HL-60/S4 treated with retinoic acid at 250 ng/mL for 4 days and 3 days (cell line): ENCODE results near the gene TOLLIP.

Source experiments
- in situ Hi-C: fragments of 300-500 bp; cut with MboI; formaldehyde crosslinking; loops from 2 replicates; pipeline ENCODE4 v1.7.0; 2022; ENCODE audit warnings: low sequenced_read_pairs

The TOLLIP gene

DNA sequence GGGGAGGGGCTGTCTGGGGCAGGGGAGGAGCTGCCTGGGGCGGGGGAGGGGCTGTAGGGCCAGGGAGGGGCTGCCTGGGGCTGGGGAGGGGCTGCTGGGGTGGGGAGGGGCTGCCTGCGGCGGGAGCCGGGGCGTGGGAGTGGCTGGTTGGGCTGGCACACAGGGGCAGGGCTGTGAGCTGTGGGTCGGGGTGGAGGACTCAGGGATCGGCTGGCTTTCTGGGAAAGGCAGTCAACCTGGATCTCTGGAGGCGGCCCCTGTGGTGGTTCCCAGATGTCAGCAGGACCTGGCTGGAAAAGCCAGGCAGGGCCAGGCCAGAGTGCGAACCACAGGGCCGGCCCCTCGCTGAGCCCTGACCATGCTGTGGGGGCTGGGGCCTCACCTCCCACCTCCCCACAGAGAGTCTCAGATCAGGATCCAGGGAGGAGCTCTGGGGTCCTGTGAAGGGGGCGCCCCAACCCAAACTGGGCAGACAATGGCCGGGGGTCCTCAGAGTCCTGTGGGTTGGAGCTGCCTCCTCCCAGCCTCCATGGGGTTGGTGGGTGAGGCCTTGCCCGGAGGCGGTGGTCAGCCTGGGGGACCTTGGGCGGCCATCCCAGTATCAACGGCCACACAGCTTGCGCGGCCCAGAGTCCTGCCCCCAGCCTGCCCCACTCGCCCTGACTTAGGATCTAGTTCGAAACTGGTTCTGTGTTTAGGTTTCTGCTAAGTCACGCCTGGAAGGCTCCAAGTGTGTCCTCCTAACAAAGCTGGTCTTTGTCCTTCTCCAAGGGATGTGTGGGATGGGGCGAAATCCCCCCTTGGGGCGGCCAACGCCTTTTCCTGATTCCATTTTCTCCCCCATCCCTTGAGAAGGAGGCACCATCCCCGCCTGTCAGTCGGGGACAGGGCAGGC lies 84.7 kb downstream of the TOLLIP start:
- in situ Hi-C loops: loop anchor here (25.0 kb wide), 1 partner anchor 288 kb away; no protein-coding TSS in a partner anchor
